HEK293 (cell line): ENCODE results near the gene MALL.
A peak's percentile ranks its signal among the peaks of the same experiment; 100 is the strongest.

ENCODE experiments used
- CTCF ChIA-PET: fragments of 350-600 bp; formaldehyde crosslinking; extraction: SDS; loops from one replicate; lab custom pipeline; 2021; ENCODE audit warnings: antibody characterized with exemption; lab: Yijun Ruan, JAX
- POLR2A ChIA-PET: fragments of 300-600 bp; formaldehyde crosslinking; extraction: SDS; loops from one replicate; lab custom pipeline; 2020; ENCODE audit warnings: antibody characterized with exemption, inconsistent platforms; lab: Yijun Ruan, JAX
- H3K27ac ChIP-seq: fragments of 200-500 bp; sonication (Bioruptor generic); 2 replicates; pipeline ENCODE4 v1.5.1; 2014; ENCODE audit warnings: low read depth, low read length, control low read depth, inconsistent platforms; ENCODE audit errors: extremely low read depth
- H3K36me3 ChIP-seq, 2 experiments: fragments of 200-500 bp in 1 of 2; sonication (Bioruptor generic) in 1 of 2; 1 replicate in 1 of 2; 2 replicates in 1 of 2; pipeline ENCODE4 v1.5.1; 2014 to 2017; ENCODE audit warnings: inconsistent platforms in 2 of 2, low read length in 2 of 2; ENCODE audit not compliant: control insufficient read depth in 2 of 2, insufficient read depth in 1 of 2
- H3K4me1 ChIP-seq: fragments of 200-500 bp; sonication (Bioruptor generic); 2 replicates; pipeline ENCODE4 v1.5.1; 2014; ENCODE audit warnings: mild to moderate bottlenecking, low read length, inconsistent platforms; ENCODE audit not compliant: control insufficient read depth, insufficient read depth
- H3K4me3 ChIP-seq: 2 replicates; pipeline ENCODE4 v1.5.1; 2011; ENCODE audit warnings: low read depth, mild to moderate bottlenecking, control low read depth, low read length, moderate library complexity
- H3K9me3 ChIP-seq: fragments of 200-500 bp; sonication (Bioruptor generic); 2 replicates; pipeline ENCODE4 v1.5.1; 2014; ENCODE audit warnings: low read depth, low read length, inconsistent platforms; ENCODE audit not compliant: control insufficient read depth, insufficient read depth
- EGR2 ChIP-seq: fragments of 450-650 bp; formaldehyde crosslinking; IDR thresholded peaks from 2 replicates; pipeline ENCODE4 v1.5.1; 2016; ENCODE audit warnings: low read depth, missing biosample characterization, missing genetic modification characterization
- GLI4 ChIP-seq: fragments of 450-650 bp; formaldehyde crosslinking; IDR thresholded peaks from 2 replicates; pipeline ENCODE4 v1.5.1; 2016; ENCODE audit warnings: missing biosample characterization, missing genetic modification characterization
- GLIS2 ChIP-seq: fragments of 450-650 bp; formaldehyde crosslinking; IDR thresholded peaks from 2 replicates; pipeline ENCODE4 v1.5.1; 2016; ENCODE audit warnings: missing biosample characterization, missing genetic modification characterization
- HOXC10 ChIP-seq: sonication (generic); formaldehyde crosslinking; IDR thresholded peaks from 2 replicates; pipeline ENCODE4 v1.8.1; 2023; ENCODE audit warnings: mild to moderate bottlenecking, missing genetic modification reagents
- IKZF3 ChIP-seq: fragments of 450-650 bp; IDR thresholded peaks from 2 replicates; pipeline ENCODE4 v1.5.0; 2018; ENCODE audit warnings: missing biosample characterization, mild to moderate bottlenecking, missing genetic modification characterization, moderate library complexity
- PBX3 ChIP-seq: sonication (generic); formaldehyde crosslinking; IDR thresholded peaks from 2 replicates; pipeline ENCODE4 v1.8.1; 2022; ENCODE audit warnings: mild to moderate bottlenecking, moderate library complexity, missing genetic modification reagents
- PRDM10 ChIP-seq: fragments of 450-650 bp; formaldehyde crosslinking; IDR thresholded peaks from 2 replicates; pipeline ENCODE4 v1.5.1; 2016; ENCODE audit warnings: missing biosample characterization, missing genetic modification characterization
- PRDM6 ChIP-seq: fragments of 450-650 bp; formaldehyde crosslinking; IDR thresholded peaks from 2 replicates; pipeline ENCODE4 v1.5.1; 2017; ENCODE audit warnings: missing biosample characterization, missing genetic modification characterization
- REPIN1 ChIP-seq: fragments of 450-650 bp; formaldehyde crosslinking; IDR thresholded peaks from 2 replicates; pipeline ENCODE4 v1.5.1; 2017; ENCODE audit warnings: missing biosample characterization, missing genetic modification characterization, low read depth
- ZBTB11 ChIP-seq: fragments of 450-650 bp; formaldehyde crosslinking; conservative IDR thresholded peaks from 2 replicates; pipeline ENCODE4 v1.5.1; 2016; ENCODE audit warnings: low read depth, missing biosample characterization, missing genetic modification characterization
- ZBTB17 ChIP-seq: fragments of 450-650 bp; formaldehyde crosslinking; IDR thresholded peaks from 2 replicates; pipeline ENCODE4 v1.5.1; 2016; ENCODE audit warnings: missing biosample characterization, missing genetic modification characterization
- ZBTB20 ChIP-seq: fragments of 450-650 bp; formaldehyde crosslinking; IDR thresholded peaks from 2 replicates; pipeline ENCODE4 v1.5.1; 2016; ENCODE audit warnings: missing biosample characterization, missing genetic modification characterization
- ZBTB48 ChIP-seq: fragments of 450-650 bp; formaldehyde crosslinking; IDR thresholded peaks from 2 replicates; pipeline ENCODE4 v1.5.1; 2016; ENCODE audit warnings: missing biosample characterization, missing genetic modification characterization
- ZNF112 ChIP-seq: fragments of 450-650 bp; formaldehyde crosslinking; IDR thresholded peaks from 2 replicates; pipeline ENCODE4 v1.5.0; 2017; ENCODE audit warnings: missing biosample characterization, missing genetic modification characterization
- ZNF121 ChIP-seq: fragments of 450-650 bp; formaldehyde crosslinking; IDR thresholded peaks from 2 replicates; pipeline ENCODE4 v1.5.1; 2016; ENCODE audit warnings: missing biosample characterization, missing genetic modification characterization
- ZNF211 ChIP-seq: fragments of 450-650 bp; formaldehyde crosslinking; IDR thresholded peaks from 2 replicates; pipeline ENCODE4 v1.5.1; 2016; ENCODE audit warnings: low read depth, missing biosample characterization, missing genetic modification characterization
- ZNF292 ChIP-seq: fragments of 450-650 bp; formaldehyde crosslinking; IDR thresholded peaks from 2 replicates; pipeline ENCODE4 v1.5.1; 2016; ENCODE audit warnings: low read depth, missing biosample characterization, missing genetic modification characterization, borderline replicate concordance
- ZNF416 ChIP-seq: fragments of 450-650 bp; formaldehyde crosslinking; IDR thresholded peaks from 2 replicates; pipeline ENCODE4 v1.5.1; 2016; ENCODE audit warnings: missing biosample characterization, missing genetic modification characterization
- ZNF548 ChIP-seq: fragments of 450-650 bp; formaldehyde crosslinking; IDR thresholded peaks from 2 replicates; pipeline ENCODE4 v1.5.1; 2016; ENCODE audit warnings: missing biosample characterization, missing genetic modification characterization
- ZNF600 ChIP-seq: fragments of 450-650 bp; formaldehyde crosslinking; IDR thresholded peaks from 2 replicates; pipeline ENCODE4 v1.5.1; 2016; ENCODE audit warnings: missing biosample characterization, missing genetic modification characterization
- ZNF658 ChIP-seq: fragments of 450-650 bp; formaldehyde crosslinking; IDR thresholded peaks from 2 replicates; pipeline ENCODE4; 2016; ENCODE audit warnings: missing biosample characterization, missing genetic modification characterization
- ZNF677 ChIP-seq: fragments of 450-650 bp; IDR thresholded peaks from 2 replicates; pipeline ENCODE4 v1.5.0; 2018; ENCODE audit warnings: missing biosample characterization, mild to moderate bottlenecking, missing genetic modification characterization, moderate library complexity
- ZNF843 ChIP-seq: fragments of 450-650 bp; formaldehyde crosslinking; IDR thresholded peaks from 2 replicates; pipeline ENCODE4 v1.5.1; 2016; ENCODE audit warnings: missing biosample characterization, missing genetic modification characterization
- ZSCAN16 ChIP-seq: fragments of 450-650 bp; formaldehyde crosslinking; IDR thresholded peaks from 2 replicates; pipeline ENCODE4 v1.5.1; 2016; ENCODE audit warnings: missing biosample characterization, missing genetic modification characterization

The MALL gene

GRCh38 chr2:110101901-110102803 is 13.5 kb downstream of the MALL start:
- H3K27ac ChIP-seq, result no peak overlapping the region
- POLR2A ChIA-PET, result no interaction called here
- H3K9me3 ChIP-seq, result no peaks in the 10 kb centered on the region
- H3K4me3 ChIP-seq, result no peak overlapping the region
- CTCF ChIA-PET, result no interaction called here
- peaks cover 23% of the 10 kb centered on the region for H3K4me1 ChIP-seq
- TF ChIP-seq ZNF416 (no peak), PBX3 (CRISPR knock-in tag) (no peak), ZBTB48 (tag by site-specific recombination) (peak; percentile 33; the same call in 1 of the 2 replicates), HOXC10 (no peak)
- no peaks in the 10 kb centered on the region for H3K36me3 ChIP-seq

- CTCF ChIA-PET, result no interaction called here
- H3K9me3 ChIP-seq, result no peaks in the 10 kb centered on the region
- peak overlapping the region; percentile 41; the same call in 1 of the 2 replicates for H3K27ac ChIP-seq
- H3K36me3 ChIP-seq, result no peaks in the 10 kb centered on the region
- H3K4me1 ChIP-seq, result peaks cover 21% of the 10 kb centered on the region
- no peak overlapping the region for H3K4me3 ChIP-seq
- POLR2A ChIA-PET, result no interaction called here
- TF ChIP-seq PRDM6 (no peak), REPIN1 (tag by site-specific recombination) (no peak), ZNF211 (tag by site-specific recombination) (no peak), ZBTB20 (tag by site-specific recombination) (peak; percentile 34; the same call in 1 of the 2 replicates), ZSCAN16 (no peak), ZBTB17 (peak; percentile 75), ZNF658 (tag by site-specific recombination) (no peak), ZNF548 (no peak), PRDM10 (tag by site-specific recombination) (peak; percentile 38; the same call in 1 of the 2 replicates), GLI4 (no peak), IKZF3 (peak; percentile 51), EGR2 (tag by site-specific recombination) (no peak), ZNF121 (tag by site-specific recombination) (no peak), ZNF600 (tag by site-specific recombination) (0 out of 2 replicates have a peak, but pooled peaks have one; percentile 42), ZBTB11 (tag by site-specific recombination) (peak; percentile 54; the same call in 1 of the 2 replicates), ZNF843 (tag by site-specific recombination) (no peak), ZNF112 (tag by site-specific recombination) (no peak), ZNF292 (tag by site-specific recombination) (no peak), ZNF677 (tag by site-specific recombination) (no peak), GLIS2 (peak; percentile 69)
Measured at GRCh38 chr2:110101280-110101844, 14.3 kb downstream of the MALL start.
